Midbrain (tissue), 1 donor: Measurements from ENCODE around the gene HIPK3.
"Not testable (repeated sequence)": the region's sequence is repeated elsewhere in the genome, so short reads cannot be mapped to it uniquely, and the experiment has no call there.

Source experiments
- DNase-seq: peaks from one replicate; lab custom pipeline; 2025; lab: John Stamatoyannopoulos, UW

HIPK3 gene

GRCh38 chr11:33259869-33260268 is 2.7 kb downstream of the HIPK3 start:
- DNase-seq, result no peak

- not testable (repeated sequence) for DNase-seq
Observed at GRCh38 chr11:33261350-33261749, 4.2 kb downstream of the HIPK3 start.

- no peak for DNase-seq
Observed at GRCh38 chr11:33262011-33262645, 4.9 kb downstream of the HIPK3 start.

- no peak for DNase-seq
Observed at GRCh38 chr11:33263549-33263948, 6.4 kb downstream of the HIPK3 start.

- DNase-seq, result no peak
Observed at GRCh38 chr11:33264926-33265325, 7.7 kb downstream of the HIPK3 start.

- DNase-seq, result no peak
Observed at GRCh38 chr11:33266393-33267215, 9.4 kb downstream of the HIPK3 start.

- DNase-seq, result no peak
Observed at GRCh38 chr11:33268945-33269540, 11.9 kb downstream of the HIPK3 start.

GRCh38 chr11:33269822-33270221 is 12.6 kb downstream of the HIPK3 start:
- no peak for DNase-seq

GRCh38 chr11:33271059-33271458 is 13.9 kb downstream of the HIPK3 start:
- no peak for DNase-seq

GRCh38 chr11:33272338-33273107 is 15.3 kb downstream of the HIPK3 start:
- DNase-seq, result no peak

GRCh38 chr11:33273656-33274055 is 16.5 kb downstream of the HIPK3 start:
- DNase-seq, result no peak

- no peak for DNase-seq
Observed at GRCh38 chr11:33280411-33280810, 23.2 kb downstream of the HIPK3 start.

GRCh38 chr11:33281758-33282157 is 24.6 kb downstream of the HIPK3 start:
- no peak for DNase-seq

GRCh38 chr11:33284818-33285217 is 27.6 kb downstream of the HIPK3 start:
- DNase-seq, result no peak

- DNase-seq, result no peak
Observed at GRCh38 chr11:33290319-33290718, 33.1 kb downstream of the HIPK3 start.

GRCh38 chr11:33291004-33291777 is 34.0 kb downstream of the HIPK3 start:
- no peak for DNase-seq

GRCh38 chr11:33292311-33292710 is 35.1 kb downstream of the HIPK3 start:
- DNase-seq, result no peak

- no peak for DNase-seq
Observed at GRCh38 chr11:33294224-33294623, 37.0 kb downstream of the HIPK3 start.

- no peak for DNase-seq
Observed at GRCh38 chr11:33294797-33295196, 37.6 kb downstream of the HIPK3 start.

GRCh38 chr11:33296695-33297094 is 39.5 kb downstream of the HIPK3 start:
- DNase-seq, result no peak

- no peak for DNase-seq
Observed at GRCh38 chr11:33303541-33303940, 46.4 kb downstream of the HIPK3 start.

- DNase-seq, result not testable (repeated sequence)
Observed at GRCh38 chr11:33306821-33307220, 49.6 kb downstream of the HIPK3 start.
